Measurements from ENCODE around the gene ANKRD24.

ANKRD24 gene

GRCh38 chr19:4161415-4162077, 20.9 kb upstream of the ANKRD24 start:
- peak; percentile 11 for DNase-seq (ENCODE audit: low spot score)
- TF ChIP-seq CTCF (IDR thresholded peaks at IDR 0.05; ENCODE audit: borderline replicate concordance, control extremely low read depth, extremely low read depth, insufficient read depth, missing control alignments), result no peak
- in situ Hi-C loops (cut with MboI; ENCODE audit: low sequenced_read_pairs, unreplicated experiment), result no loop called here

GRCh38 chr19:4164262-4164661, 18.2 kb upstream of the ANKRD24 start:
- no peak for DNase-seq (ENCODE audit: low spot score)
- in situ Hi-C loops (cut with MboI; ENCODE audit: low sequenced_read_pairs, unreplicated experiment), result no loop called here

GRCh38 chr19:4171676-4172075, 10.8 kb upstream of the ANKRD24 start:
- TF ChIP-seq CTCF (IDR thresholded peaks at IDR 0.05; ENCODE audit: borderline replicate concordance, control extremely low read depth, extremely low read depth, insufficient read depth, missing control alignments), result no peak
- no peak for DNase-seq (ENCODE audit: low spot score)
- in situ Hi-C loops (cut with MboI; ENCODE audit: low sequenced_read_pairs, unreplicated experiment), result no loop called here

More at GRCh38 chr19:4164262-4164661, 18.2 kb upstream of the ANKRD24 start:
- no peak for TF ChIP-seq CTCF (IDR thresholded peaks at IDR 0.05; ENCODE audit: borderline replicate concordance, control extremely low read depth, extremely low read depth, insufficient read depth, missing control alignments)

- in situ Hi-C loops (cut with MboI; ENCODE audit: low sequenced_read_pairs, unreplicated experiment), result no loop called here
- peak; percentile 76 for DNase-seq (ENCODE audit: low spot score)
- TF ChIP-seq CTCF (IDR thresholded peaks at IDR 0.05; ENCODE audit: borderline replicate concordance, control extremely low read depth, extremely low read depth, insufficient read depth, missing control alignments), result no peak
Observed at GRCh38 chr19:4172861-4173473, 9.5 kb upstream of the ANKRD24 start.

- in situ Hi-C loops (cut with MboI; ENCODE audit: low sequenced_read_pairs, unreplicated experiment), result no loop called here
- no peak for TF ChIP-seq CTCF (IDR thresholded peaks at IDR 0.05; ENCODE audit: borderline replicate concordance, control extremely low read depth, extremely low read depth, insufficient read depth, missing control alignments)
- no peak for DNase-seq (ENCODE audit: low spot score)
Observed at GRCh38 chr19:4173479-4174212, 8.8 kb upstream of the ANKRD24 start.

- DNase-seq (ENCODE audit: low spot score), result no peak
- no peak for TF ChIP-seq CTCF (IDR thresholded peaks at IDR 0.05; ENCODE audit: borderline replicate concordance, control extremely low read depth, extremely low read depth, insufficient read depth, missing control alignments)
- in situ Hi-C loops (cut with MboI; ENCODE audit: low sequenced_read_pairs, unreplicated experiment), result no loop called here
Observed at GRCh38 chr19:4174213-4174894, 8.1 kb upstream of the ANKRD24 start.

Data from GM13976 (cell line).